DOHH2 (cell line): ENCODE results near the gene TLE5.

ENCODE experiments used
- CTCF ChIP-seq: fragments of 200-600 bp; sonication (generic); IDR thresholded peaks from one replicate; pipeline ENCODE4 v1.5.1; 2014; ENCODE audit warnings: antibody characterized with exemption, mild to moderate bottlenecking, low read depth, low read length; ENCODE audit not compliant: poor library complexity, severe bottlenecking
- EZH2phosphoT487 ChIP-seq: fragments of 200-600 bp; sonication (generic); IDR thresholded peaks from 2 replicates; pipeline ENCODE4 v1.6.1; 2017; ENCODE audit warnings: borderline replicate concordance, mild to moderate bottlenecking, antibody characterized with exemption, low read length, moderate library complexity, mixed read lengths

- TF ChIP-seq CTCF = no peak
- no peak for TF ChIP-seq EZH2phosphoT487
Measured at GRCh38 chr19:3098141-3098514, 35.8 kb upstream of the TLE5 start.
